ENCODE measurements around the gene SMAP1.
A peak's percentile ranks its signal among the peaks of the same experiment; 100 is the strongest.

Gene SMAP1

DNA sequence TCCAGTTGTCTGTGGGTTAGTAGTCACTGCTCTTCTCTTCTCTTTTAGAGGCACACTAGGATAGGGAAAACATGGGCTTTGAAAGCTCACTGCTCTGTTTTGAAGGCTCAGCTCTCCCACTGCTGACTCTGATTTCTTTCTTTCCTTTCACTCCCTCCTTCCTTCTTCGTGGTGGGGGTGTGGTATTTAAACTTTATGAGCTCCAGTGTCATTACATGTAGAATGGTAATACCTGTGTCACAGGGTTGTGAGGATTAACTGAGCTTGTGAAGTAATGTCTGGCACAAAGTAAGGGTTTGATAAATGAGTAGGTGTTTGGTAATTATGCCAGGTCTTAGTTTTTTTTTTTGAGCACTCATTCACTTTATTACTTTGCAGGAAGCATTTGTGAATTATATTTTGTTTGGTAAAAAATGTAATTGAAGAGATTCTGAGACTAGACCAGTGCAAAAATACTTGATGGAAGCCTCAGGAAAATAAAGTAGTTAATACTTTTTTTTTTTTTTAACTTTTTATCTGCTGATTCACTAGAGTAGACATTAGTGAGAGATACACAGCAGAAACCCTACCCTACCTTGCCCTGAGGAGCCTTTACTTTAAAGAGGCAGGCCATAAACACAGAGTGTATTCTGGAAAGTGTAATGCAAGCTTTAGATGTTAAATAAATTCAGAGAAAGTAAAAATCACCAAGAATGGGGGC is 17.3 kb downstream of the SMAP1 start (continued):
- TF ChIP-seq ZNF423 (tag by site-specific recombination; IDR thresholded peaks at IDR 0.05) (no peak), ZNF600 (tag by site-specific recombination; IDR thresholded peaks at IDR 0.05) (no peak), ZNF623 (tag by site-specific recombination; IDR thresholded peaks at IDR 0.05) (no peak), ZNF777 (tag by site-specific recombination; IDR thresholded peaks at IDR 0.05; ENCODE audit: borderline replicate concordance) (no peak), BCL11A (tag by site-specific recombination; IDR thresholded peaks at IDR 0.05; ENCODE audit: low read depth) (0 out of 2 replicates have a peak, but pooled peaks have one; percentile 41), MZF1 (tag by site-specific recombination; IDR thresholded peaks at IDR 0.05; ENCODE audit: borderline replicate concordance) (no peak), ZNF629 (tag by site-specific recombination; IDR thresholded peaks at IDR 0.05) (peak; percentile 44; the same call in 1 of the 2 replicates), ZNF433 (tag by site-specific recombination; IDR thresholded peaks at IDR 0.05; ENCODE audit: low read depth) (no peak), KLF1 (tag by site-specific recombination; IDR thresholded peaks at IDR 0.05) (no peak), ZNF394 (tag by site-specific recombination; IDR thresholded peaks at IDR 0.05; ENCODE audit: borderline replicate concordance) (no peak), ZBTB17 (tag by site-specific recombination; IDR thresholded peaks at IDR 0.05) (peak; percentile 65; the same call in 1 of the 2 replicates), ZNF138 (tag by site-specific recombination; IDR thresholded peaks at IDR 0.05; ENCODE audit: borderline replicate concordance) (no peak), ZIC2 (tag by site-specific recombination; IDR thresholded peaks at IDR 0.05) (no peak), ZNF302 (tag by site-specific recombination; IDR thresholded peaks at IDR 0.05; ENCODE audit: low read depth) (no peak), BCL11B (tag by site-specific recombination; IDR thresholded peaks at IDR 0.05; ENCODE audit: low read depth) (0 out of 2 replicates have a peak, but pooled peaks have one; percentile 73), HOXD13 (CRISPR knock-in tag; IDR thresholded peaks at IDR 0.05; ENCODE audit: borderline replicate concordance) (no peak), ZNF266 (tag by site-specific recombination; IDR thresholded peaks at IDR 0.05; ENCODE audit: low read depth) (no peak), ZNF664 (tag by site-specific recombination; IDR thresholded peaks at IDR 0.05) (no peak), KLF9 (tag by site-specific recombination; IDR thresholded peaks at IDR 0.05; ENCODE audit: low read depth) (no peak), ZNF211 (tag by site-specific recombination; IDR thresholded peaks at IDR 0.05; ENCODE audit: low read depth) (no peak), ZNF561 (tag by site-specific recombination; IDR thresholded peaks at IDR 0.05; ENCODE audit: borderline replicate concordance) (no peak)
- TF ChIP-seq, protein P1, sequence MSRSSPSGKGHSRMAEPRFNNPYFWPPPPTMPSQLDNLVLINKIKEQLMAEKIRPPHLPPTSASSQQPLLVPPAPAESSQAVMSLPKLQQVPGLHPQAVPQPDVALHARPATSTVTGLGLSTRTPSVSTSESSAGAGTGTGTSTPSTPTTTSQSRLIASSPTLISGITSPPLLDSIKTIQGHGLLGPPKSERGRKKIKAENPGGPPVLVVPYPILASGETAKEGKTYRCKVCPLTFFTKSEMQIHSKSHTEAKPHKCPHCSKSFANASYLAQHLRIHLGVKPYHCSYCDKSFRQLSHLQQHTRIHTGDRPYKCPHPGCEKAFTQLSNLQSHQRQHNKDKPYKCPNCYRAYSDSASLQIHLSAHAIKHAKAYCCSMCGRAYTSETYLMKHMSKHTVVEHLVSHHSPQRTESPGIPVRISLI (tag by site-specific recombination; IDR thresholded peaks at IDR 0.05): peak; percentile 70
- TF ChIP-seq, protein P2, sequence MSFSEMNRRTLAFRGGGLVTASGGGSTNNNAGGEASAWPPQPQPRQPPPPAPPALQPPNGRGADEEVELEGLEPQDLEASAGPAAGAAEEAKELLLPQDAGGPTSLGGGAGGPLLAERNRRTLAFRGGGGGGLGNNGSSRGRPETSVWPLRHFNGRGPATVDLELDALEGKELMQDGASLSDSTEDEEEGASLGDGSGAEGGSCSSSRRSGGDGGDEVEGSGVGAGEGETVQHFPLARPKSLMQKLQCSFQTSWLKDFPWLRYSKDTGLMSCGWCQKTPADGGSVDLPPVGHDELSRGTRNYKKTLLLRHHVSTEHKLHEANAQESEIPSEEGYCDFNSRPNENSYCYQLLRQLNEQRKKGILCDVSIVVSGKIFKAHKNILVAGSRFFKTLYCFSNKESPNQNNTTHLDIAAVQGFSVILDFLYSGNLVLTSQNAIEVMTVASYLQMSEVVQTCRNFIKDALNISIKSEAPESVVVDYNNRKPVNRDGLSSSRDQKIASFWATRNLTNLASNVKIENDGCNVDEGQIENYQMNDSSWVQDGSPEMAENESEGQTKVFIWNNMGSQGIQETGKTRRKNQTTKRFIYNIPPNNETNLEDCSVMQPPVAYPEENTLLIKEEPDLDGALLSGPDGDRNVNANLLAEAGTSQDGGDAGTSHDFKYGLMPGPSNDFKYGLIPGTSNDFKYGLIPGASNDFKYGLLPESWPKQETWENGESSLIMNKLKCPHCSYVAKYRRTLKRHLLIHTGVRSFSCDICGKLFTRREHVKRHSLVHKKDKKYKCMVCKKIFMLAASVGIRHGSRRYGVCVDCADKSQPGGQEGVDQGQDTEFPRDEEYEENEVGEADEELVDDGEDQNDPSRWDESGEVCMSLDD (tag by site-specific recombination; IDR thresholded peaks at IDR 0.05): no peak
- TF ChIP-seq, protein P3, sequence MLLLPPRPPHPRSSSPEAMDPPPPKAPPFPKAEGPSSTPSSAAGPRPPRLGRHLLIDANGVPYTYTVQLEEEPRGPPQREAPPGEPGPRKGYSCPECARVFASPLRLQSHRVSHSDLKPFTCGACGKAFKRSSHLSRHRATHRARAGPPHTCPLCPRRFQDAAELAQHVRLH (tag by site-specific recombination; IDR thresholded peaks at IDR 0.05): peak; percentile 67; the same call in 1 of the 2 replicates
- TF ChIP-seq, protein P4, sequence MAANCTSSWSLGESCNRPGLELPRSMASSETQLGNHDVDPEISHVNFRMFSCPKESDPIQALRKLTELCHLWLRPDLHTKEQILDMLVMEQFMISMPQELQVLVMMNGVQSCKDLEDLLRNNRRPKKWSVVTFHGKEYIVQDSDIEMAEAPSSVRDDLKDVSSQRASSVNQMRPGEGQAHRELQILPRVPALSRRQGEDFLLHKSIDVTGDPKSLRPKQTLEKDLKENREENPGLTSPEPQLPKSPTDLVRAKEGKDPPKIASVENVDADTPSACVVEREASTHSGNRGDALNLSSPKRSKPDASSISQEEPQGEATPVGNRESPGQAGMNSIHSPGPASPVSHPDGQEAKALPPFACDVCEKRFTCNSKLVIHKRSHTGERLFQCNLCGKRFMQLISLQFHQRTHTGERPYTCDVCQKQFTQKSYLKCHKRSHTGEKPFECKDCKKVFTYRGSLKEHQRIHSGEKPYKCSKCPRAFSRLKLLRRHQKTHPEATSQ (tag by site-specific recombination; IDR thresholded peaks at IDR 0.05): no peak
- TF ChIP-seq, protein P5, sequence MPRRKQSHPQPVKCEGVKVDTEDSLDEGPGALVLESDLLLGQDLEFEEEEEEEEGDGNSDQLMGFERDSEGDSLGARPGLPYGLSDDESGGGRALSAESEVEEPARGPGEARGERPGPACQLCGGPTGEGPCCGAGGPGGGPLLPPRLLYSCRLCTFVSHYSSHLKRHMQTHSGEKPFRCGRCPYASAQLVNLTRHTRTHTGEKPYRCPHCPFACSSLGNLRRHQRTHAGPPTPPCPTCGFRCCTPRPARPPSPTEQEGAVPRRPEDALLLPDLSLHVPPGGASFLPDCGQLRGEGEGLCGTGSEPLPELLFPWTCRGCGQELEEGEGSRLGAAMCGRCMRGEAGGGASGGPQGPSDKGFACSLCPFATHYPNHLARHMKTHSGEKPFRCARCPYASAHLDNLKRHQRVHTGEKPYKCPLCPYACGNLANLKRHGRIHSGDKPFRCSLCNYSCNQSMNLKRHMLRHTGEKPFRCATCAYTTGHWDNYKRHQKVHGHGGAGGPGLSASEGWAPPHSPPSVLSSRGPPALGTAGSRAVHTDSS (tag by site-specific recombination; IDR thresholded peaks at IDR 0.05): no peak
- TF ChIP-seq, protein P6, sequence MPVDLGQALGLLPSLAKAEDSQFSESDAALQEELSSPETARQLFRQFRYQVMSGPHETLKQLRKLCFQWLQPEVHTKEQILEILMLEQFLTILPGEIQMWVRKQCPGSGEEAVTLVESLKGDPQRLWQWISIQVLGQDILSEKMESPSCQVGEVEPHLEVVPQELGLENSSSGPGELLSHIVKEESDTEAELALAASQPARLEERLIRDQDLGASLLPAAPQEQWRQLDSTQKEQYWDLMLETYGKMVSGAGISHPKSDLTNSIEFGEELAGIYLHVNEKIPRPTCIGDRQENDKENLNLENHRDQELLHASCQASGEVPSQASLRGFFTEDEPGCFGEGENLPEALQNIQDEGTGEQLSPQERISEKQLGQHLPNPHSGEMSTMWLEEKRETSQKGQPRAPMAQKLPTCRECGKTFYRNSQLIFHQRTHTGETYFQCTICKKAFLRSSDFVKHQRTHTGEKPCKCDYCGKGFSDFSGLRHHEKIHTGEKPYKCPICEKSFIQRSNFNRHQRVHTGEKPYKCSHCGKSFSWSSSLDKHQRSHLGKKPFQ (tag by site-specific recombination; IDR thresholded peaks at IDR 0.05): no peak
- TF ChIP-seq, protein P7, sequence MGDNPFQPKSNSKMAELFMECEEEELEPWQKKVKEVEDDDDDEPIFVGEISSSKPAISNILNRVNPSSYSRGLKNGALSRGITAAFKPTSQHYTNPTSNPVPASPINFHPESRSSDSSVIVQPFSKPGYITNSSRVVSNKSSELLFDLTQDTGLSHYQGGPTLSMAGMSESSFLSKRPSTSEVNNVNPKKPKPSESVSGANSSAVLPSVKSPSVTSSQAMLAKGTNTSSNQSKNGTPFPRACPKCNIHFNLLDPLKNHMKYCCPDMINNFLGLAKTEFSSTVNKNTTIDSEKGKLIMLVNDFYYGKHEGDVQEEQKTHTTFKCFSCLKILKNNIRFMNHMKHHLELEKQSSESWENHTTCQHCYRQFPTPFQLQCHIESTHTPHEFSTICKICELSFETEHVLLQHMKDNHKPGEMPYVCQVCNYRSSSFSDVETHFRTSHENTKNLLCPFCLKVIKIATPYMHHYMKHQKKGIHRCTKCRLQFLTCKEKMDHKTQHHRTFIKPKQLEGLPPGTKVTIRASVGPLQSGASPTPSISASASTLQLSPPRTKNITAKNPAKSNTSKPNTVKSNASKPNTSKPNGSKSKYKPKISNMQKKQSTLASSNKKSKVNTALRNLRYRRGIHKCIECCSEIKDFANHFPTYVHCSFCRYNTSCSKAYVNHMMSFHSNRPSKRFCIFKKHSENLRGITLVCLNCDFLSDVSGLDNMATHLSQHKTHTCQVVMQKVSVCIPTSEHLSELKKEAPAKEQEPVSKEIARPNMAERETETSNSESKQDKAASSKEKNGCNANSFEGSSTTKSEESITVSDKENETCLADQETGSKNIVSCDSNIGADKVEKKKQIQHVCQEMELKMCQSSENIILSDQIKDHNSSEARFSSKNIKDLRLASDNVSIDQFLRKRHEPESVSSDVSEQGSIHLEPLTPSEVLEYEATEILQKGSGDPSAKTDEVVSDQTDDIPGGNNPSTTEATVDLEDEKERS (tag by site-specific recombination; IDR thresholded peaks at IDR 0.05): no peak
